ENCODE data around the gene PHKG2. TPM values are rescaled to one million over a fixed set of nuclear protein-coding genes. Genes with fewer than 3 reads are reported as not detected.

PHKG2 gene
- total RNA-seq, 1 experiment from 2014 or later: 30.9 TPM

DNA sequence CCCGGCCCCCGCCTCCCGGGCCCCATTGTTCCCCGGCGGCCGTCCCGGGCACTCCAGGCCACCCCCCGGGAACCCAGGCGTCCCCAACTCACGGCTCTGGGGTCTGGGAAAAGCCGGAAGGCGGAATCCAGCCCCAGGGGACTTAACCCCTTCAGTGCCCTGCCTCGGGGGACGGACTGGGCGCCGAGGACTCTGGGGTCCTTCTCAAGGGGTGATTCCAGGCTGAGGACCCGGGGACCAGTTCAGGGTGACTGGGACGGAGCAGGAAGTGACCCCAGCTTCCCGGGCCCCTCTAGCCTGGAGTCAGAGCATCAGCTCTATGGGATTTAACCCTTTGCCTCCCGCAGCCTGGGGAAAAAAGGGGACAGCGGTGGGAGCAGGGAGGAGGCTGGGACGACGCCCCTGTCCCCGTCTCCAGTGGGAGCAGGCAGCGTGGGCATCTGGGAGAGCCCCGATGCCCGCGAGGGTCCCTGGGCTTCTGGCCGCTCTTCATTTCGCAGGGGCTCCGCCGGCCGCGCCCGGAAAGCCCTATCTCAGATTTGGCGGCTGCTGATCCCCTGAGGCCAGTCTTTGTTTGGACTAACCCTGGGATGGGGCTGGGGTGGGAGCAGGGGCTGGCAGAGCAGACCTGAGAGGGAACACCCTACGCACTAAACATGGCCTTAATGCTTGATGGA, 38.8 kb downstream of the PHKG2 start, which contains the start of gene ZNF629:
Gene ZNF629, minus strand, starts transcription at position 270 of the 677 bp plus-strand sequence. CDS start 2,723 bp downstream, outside the sequence.
- ChIA-PET CTCF (interaction anchor here (1.2 kb wide), 1 partner anchor 19 kb away, joined by 4 read pairs; no protein-coding TSS in a partner anchor), POLR2A (ENCODE audit: unreplicated experiment) (interaction anchor here (0.5 kb wide), 1 partner anchor 207 kb away, joined by 9 read pairs; no protein-coding TSS in a partner anchor)
- H3K4me2 ChIP-seq (ENCODE audit: low read length): peak within 1 kb of the TSS; percentile 92
- intact Hi-C loops (cut with micrococcal nuclease): loop anchor here (1.0 kb wide), 1 partner anchor 18 kb away; no protein-coding TSS in a partner anchor
- ATAC-seq (peak; percentile 75), DNase-seq (peak; percentile 39)
- H4K20me1 ChIP-seq (ENCODE audit: low read length): no peaks in the 10 kb centered on the region
- no peak for TF ChIP-seq EZH2phosphoT487 (IDR thresholded peaks at IDR 0.05; ENCODE audit: borderline replicate concordance, low read length)
- peaks cover 21% of the 10 kb centered on the region for H3K79me2 ChIP-seq (ENCODE audit: low read length)
- no peaks in the 10 kb centered on the region for H3K9me2 ChIP-seq (replicated peaks; ENCODE audit: low read length)
- H3K4me1 ChIP-seq (ENCODE audit: insufficient read depth, low read length): peaks cover 4% of the 10 kb centered on the region; the same call in 1 of the 2 replicates
- H3K27me3 ChIP-seq (ENCODE audit: low read length): no peaks in the 10 kb centered on the region
- peak within 1 kb of the TSS; percentile 81 for H3K9ac ChIP-seq (ENCODE audit: low read length)
- peak within 1 kb of the TSS; percentile 88 for H3K4me3 ChIP-seq (ENCODE audit: low read length)
- H2AFZ ChIP-seq (ENCODE audit: low read length): peak within 1 kb of the TSS; percentile 97
- TSS peak; percentile 65 for BruUV-seq (replicated peaks)
- no peaks in the 10 kb centered on the region for H3K9me3 ChIP-seq (ENCODE audit: low read length)
- no peak within 1 kb of the TSS for H3K27ac ChIP-seq (ENCODE audit: low read length)
- no peaks in the 10 kb centered on the region for H3K36me3 ChIP-seq (ENCODE audit: low read depth, low read length)
- H3F3A ChIP-seq (ENCODE audit: low read length, unreplicated experiment): no peaks in the 10 kb centered on the region

DNA sequence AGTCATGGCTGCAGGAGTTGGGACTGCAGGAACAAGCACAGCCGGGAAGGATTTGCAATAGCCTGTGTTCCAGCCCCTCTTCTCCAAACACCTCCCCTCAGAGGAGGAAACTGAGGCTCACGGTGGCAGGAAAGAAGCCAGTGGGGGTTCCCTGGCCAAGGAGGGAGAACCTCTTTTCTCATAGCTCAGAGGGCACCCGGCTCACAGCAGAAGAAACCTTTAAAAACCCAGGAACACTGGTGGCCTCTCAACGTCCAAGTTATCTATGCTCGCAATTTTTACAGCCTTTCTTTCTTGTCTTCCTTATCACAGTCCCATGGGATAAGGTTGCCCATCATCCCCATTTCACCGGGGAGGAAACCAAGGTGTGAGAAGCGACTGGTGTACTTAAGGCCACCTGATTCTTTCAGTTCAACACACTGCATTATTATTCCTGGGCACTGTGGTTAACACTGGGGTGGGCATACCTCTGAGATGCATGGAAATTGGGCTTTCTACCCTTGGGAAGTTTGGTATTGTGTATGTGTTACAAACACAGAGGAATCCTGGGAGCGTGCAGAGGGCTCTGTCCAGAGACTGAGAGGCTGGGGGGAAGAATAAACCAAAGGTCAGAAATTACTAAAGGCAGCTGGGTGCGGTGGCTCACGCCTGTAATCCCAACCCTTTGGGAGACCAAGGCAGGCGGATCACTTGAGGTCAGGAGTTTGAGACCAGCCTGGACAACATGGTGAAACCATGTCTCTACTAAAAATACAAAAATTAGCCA, 39.6 kb downstream of the PHKG2 start:
- CTCF ChIA-PET: interaction anchor here (1.2 kb wide), 1 partner anchor 18 kb away, joined by 4 read pairs; no protein-coding TSS in a partner anchor
- peak overlapping the region; percentile 88 for H3K4me3 ChIP-seq (ENCODE audit: low read length)
- H2AFZ ChIP-seq (ENCODE audit: low read length): peak overlapping the region; percentile 97
- H3K27ac ChIP-seq (ENCODE audit: low read length): no peak overlapping the region
- no peaks in the 10 kb centered on the region for H3F3A ChIP-seq (ENCODE audit: low read length, unreplicated experiment)
- peaks cover 4% of the 10 kb centered on the region; the same call in 1 of the 2 replicates for H3K4me1 ChIP-seq (ENCODE audit: insufficient read depth, low read length)
- no TSS peak for BruUV-seq (replicated peaks)
- DNase-seq (no peak), ATAC-seq (no peak)
- no peaks in the 10 kb centered on the region for H3K36me3 ChIP-seq (ENCODE audit: low read depth, low read length)
- no peaks in the 10 kb centered on the region for H3K9me2 ChIP-seq (replicated peaks; ENCODE audit: low read length)
- H4K20me1 ChIP-seq (ENCODE audit: low read length): no peaks in the 10 kb centered on the region
- POLR2A ChIA-PET (ENCODE audit: unreplicated experiment): interaction anchor here (0.5 kb wide), 1 partner anchor 206 kb away, joined by 9 read pairs; no protein-coding TSS in a partner anchor
- intact Hi-C loops (cut with micrococcal nuclease): loop anchor here (1.0 kb wide), 1 partner anchor 18 kb away; no protein-coding TSS in a partner anchor
- H3K27me3 ChIP-seq (ENCODE audit: low read length): no peaks in the 10 kb centered on the region
- peak overlapping the region; percentile 92 for H3K4me2 ChIP-seq (ENCODE audit: low read length)
- H3K9me3 ChIP-seq (ENCODE audit: low read length): no peaks in the 10 kb centered on the region
- H3K9ac ChIP-seq (ENCODE audit: low read length): peak overlapping the region; percentile 81
- TF ChIP-seq, protein P1, sequence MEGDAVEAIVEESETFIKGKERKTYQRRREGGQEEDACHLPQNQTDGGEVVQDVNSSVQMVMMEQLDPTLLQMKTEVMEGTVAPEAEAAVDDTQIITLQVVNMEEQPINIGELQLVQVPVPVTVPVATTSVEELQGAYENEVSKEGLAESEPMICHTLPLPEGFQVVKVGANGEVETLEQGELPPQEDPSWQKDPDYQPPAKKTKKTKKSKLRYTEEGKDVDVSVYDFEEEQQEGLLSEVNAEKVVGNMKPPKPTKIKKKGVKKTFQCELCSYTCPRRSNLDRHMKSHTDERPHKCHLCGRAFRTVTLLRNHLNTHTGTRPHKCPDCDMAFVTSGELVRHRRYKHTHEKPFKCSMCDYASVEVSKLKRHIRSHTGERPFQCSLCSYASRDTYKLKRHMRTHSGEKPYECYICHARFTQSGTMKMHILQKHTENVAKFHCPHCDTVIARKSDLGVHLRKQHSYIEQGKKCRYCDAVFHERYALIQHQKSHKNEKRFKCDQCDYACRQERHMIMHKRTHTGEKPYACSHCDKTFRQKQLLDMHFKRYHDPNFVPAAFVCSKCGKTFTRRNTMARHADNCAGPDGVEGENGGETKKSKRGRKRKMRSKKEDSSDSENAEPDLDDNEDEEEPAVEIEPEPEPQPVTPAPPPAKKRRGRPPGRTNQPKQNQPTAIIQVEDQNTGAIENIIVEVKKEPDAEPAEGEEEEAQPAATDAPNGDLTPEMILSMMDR (conservative IDR thresholded peaks at IDR 0.05; ENCODE audit: low read depth, low read length): no peak
- no peak for TF ChIP-seq EZH2phosphoT487 (IDR thresholded peaks at IDR 0.05; ENCODE audit: borderline replicate concordance, low read length)
- TF ChIP-seq EZH2 (IDR thresholded peaks at IDR 0.05; ENCODE audit: low read length, unreplicated experiment): no peak
- peaks cover 21% of the 10 kb centered on the region for H3K79me2 ChIP-seq (ENCODE audit: low read length)

DNA sequence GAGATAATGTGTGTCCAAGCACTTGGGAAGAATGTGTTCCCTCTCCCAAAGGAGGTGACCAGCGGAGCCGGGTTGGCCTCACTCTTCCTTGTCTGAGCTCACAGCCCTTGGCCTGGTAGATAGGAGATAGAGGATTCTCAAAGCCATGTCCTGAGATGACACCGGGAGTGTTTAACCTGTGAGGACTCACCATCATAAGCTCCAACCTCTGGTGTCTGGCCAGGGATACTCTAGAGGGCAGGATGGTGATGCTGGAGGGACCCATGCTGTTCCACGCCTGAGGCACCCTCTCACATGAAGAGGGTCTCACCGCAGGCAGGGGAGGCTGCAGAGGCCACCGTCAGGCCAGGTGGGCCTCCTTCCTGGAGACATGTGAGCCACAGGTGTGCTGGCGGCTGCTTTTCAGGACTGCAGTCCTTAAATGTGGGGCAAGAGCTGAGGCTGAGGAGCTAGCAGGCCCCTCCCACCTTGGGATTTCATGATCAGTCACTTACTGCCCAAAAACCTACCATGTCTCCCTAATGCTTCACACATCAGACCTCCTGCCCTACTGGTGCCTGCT, 45.4 kb downstream of the PHKG2 start:
- Histone ChIP-seq H3K4me3 (ENCODE audit: low read length) (no peak overlapping the region), H3K9me3 (ENCODE audit: low read length) (no peaks in the 10 kb centered on the region), H3K36me3 (ENCODE audit: low read depth, low read length) (no peaks in the 10 kb centered on the region), H3K79me2 (ENCODE audit: low read length) (no peaks in the 10 kb centered on the region), H3K27me3 (ENCODE audit: low read length) (no peaks in the 10 kb centered on the region), H3K4me2 (ENCODE audit: low read length) (no peak overlapping the region), H3K9ac (ENCODE audit: low read length) (no peak overlapping the region), H3K27ac (ENCODE audit: low read length) (no peak overlapping the region), H3K4me1 (ENCODE audit: insufficient read depth, low read length) (no peaks in the 10 kb centered on the region), H3K9me2 (replicated peaks; ENCODE audit: low read length) (no peaks in the 10 kb centered on the region), H4K20me1 (ENCODE audit: low read length) (no peaks in the 10 kb centered on the region), H3F3A (ENCODE audit: low read length, unreplicated experiment) (no peaks in the 10 kb centered on the region), H2AFZ (ENCODE audit: low read length) (no peak overlapping the region)
- BruUV-seq (replicated peaks): no TSS peak
- no peak for DNase-seq
- intact Hi-C loops (cut with micrococcal nuclease): no loop called here
- ChIA-PET CTCF (interaction anchor here (0.6 kb wide), 1 partner anchor 20 kb away, joined by 3 read pairs; no protein-coding TSS in a partner anchor), POLR2A (ENCODE audit: unreplicated experiment) (interaction anchor here (0.5 kb wide), 1 partner anchor 13 kb away, joined by 3 read pairs; no protein-coding TSS in a partner anchor)
- no peak for ATAC-seq
- TF ChIP-seq EZH2 (IDR thresholded peaks at IDR 0.05; ENCODE audit: low read length, unreplicated experiment): no peak
